GM12874 (cell line): ENCODE results near the gene NPAS2.

ENCODE experiments used
- TF ChIP-seq, protein P1 (sequence below): IDR thresholded peaks from 2 replicates; pipeline ENCODE4 v1.5.1; 2011; ENCODE audit warnings: low read depth, mild to moderate bottlenecking, control low read depth, low read length, moderate library complexity; ENCODE audit not compliant: insufficient read depth

Gene NPAS2

DNA sequence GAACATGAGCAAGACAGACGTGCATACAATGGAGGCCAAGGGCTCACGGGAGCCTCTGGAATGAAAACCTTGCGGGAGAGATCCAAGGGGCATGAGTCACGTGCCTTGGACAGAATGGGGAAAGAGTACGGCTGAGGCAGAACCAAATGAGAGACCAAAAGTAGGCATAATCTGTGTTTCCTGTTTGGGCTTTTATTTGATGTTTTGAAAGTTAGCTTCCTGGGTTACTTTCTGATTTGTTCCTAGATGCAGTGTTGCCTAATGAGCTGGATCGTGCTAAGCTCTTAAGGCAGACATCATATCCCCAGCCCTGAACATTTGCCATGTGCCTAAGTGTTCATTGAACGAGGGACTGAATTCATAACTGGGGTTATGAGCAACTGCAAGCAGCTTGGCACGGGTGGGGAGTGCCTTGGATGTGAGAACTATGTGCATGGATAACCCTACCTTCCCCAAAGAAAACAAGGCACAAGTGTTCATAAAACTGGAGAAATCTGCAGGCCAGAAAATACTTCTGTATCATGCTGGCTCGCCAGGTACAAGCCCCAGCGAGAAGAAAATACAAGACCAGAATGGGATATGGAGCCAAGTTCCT, 121.8 kb downstream of the NPAS2 start:
- TF ChIP-seq, protein P1, sequence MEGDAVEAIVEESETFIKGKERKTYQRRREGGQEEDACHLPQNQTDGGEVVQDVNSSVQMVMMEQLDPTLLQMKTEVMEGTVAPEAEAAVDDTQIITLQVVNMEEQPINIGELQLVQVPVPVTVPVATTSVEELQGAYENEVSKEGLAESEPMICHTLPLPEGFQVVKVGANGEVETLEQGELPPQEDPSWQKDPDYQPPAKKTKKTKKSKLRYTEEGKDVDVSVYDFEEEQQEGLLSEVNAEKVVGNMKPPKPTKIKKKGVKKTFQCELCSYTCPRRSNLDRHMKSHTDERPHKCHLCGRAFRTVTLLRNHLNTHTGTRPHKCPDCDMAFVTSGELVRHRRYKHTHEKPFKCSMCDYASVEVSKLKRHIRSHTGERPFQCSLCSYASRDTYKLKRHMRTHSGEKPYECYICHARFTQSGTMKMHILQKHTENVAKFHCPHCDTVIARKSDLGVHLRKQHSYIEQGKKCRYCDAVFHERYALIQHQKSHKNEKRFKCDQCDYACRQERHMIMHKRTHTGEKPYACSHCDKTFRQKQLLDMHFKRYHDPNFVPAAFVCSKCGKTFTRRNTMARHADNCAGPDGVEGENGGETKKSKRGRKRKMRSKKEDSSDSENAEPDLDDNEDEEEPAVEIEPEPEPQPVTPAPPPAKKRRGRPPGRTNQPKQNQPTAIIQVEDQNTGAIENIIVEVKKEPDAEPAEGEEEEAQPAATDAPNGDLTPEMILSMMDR = no peak

DNA sequence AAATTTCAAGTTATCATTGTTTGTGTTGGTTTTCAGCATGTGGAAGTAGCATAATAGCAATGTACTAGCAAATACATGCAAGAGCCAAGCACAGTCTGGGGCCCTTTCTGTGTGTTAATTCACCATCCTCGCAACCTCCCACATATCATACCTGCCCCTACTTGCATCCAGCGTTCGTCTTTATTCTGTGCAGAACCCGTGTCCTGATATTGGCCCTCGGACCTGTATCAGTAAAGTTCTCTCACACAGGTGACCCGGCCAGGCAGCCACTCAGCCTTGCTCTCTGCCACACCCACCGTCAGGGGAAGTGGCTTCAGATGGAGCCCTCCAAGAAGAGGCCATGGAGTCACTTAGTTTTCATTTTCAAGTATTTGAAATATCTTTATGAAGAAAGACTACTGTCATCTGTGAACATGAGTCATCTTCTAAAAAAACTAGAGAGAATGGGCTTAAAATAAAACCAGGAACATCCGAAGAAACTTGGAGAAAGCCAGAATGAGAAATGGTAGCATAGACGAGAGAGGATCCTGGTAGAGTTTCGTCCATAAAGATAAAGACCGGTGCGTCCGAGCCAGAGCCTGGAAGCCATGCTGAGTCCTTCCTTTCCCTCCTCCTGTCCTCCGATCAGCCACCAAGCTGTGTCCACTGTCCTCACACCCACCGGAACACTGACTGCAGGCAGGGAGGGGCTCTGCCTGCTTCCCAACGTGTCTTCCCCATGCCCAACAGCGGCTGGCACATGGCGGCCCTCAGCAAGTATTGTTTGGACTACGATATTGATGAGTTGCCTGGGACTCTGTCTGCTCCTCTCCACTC, 124.9 kb downstream of the NPAS2 start:
- TF ChIP-seq, protein P1 = no peak

DNA sequence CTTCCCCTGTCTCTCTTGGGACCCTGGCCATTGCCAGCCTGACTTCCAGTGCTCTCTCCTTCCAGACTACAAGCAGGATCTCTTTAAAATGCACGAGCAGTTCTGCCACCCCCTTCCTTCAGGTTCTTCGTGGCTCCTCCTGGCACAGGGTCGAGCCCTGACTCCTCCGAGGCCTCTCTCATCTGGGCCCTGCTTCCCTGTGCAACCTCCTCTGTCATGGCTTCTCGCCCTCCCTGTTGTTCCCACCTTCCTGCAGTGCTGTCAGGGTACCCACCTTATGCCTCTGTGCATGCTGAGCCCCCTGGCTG, 125.4 kb downstream of the NPAS2 start:
- TF ChIP-seq, protein P1 = no peak

DNA sequence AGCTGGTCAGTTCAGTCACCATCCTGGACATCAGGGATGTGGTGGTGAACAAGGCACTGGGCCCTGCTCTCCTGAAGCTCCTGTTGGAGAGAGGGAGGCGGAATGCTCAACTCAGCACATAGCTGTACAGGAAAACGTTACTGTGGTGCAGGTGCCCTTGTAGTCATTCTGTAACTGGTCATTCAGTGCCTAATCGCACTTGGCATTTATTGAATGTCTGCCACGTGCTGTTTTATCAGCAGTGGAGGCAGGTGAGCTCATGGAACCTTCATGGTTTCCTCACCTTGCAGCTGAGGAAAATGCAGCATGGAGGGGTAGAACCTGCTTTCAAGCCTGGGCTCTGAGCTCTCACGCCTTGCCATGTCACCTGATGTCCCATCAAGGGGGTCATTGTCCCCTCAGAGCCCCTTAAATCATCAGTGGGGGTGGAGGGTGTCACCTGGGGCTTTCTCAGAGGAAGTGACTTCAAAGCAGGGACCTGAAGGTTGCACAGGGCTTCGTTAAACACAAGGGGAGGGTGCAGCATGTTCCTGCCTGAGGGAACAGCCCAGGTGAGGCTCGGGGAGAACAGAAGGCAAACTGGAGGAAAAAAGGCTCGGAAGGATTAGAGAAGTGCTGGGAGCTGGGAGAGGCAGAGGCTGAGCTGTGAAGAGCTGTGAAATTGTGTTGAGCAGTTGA, 126.1 kb downstream of the NPAS2 start:
- TF ChIP-seq, protein P1 = no peak

DNA sequence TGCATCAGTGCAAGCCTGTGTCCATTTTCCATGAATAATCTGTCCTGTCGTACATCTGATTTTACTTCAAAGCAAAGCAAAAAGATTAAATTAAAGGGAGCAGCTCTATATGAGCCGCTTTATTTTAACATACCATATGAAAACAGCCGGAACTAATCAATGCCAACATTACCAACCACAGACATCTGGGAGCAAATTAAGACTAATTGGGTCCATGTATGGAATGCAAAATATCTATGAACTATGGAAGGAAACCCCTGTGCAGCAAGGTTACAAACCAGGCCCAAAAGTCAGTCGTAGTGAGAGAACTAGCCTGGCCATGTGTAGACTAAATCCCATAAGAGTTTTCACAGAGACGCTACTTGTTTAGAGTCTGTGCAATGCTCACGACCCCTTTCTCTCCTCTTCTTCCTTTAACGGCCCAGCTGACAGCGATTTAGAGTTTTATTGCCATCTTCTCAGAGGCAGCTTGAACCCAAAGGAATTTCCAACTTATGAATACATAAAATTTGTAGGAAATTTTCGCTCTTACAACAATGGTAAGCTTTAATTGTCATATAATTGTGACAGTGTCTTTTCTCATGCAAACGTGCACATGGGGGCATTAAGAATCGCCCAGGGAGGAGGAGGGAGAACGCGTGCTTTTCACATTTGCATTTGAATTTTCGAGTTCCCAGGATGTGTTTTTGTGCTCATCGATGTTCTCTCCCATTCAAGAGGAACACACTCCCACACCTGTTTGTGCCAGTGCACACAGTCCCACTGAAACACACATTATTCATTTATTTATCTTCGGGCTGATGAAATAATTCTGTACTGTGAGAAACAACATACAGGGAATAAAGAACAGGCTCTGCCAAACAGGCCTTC, 129.2 kb downstream of the NPAS2 start:
- TF ChIP-seq, protein P1 = no peak

DNA sequence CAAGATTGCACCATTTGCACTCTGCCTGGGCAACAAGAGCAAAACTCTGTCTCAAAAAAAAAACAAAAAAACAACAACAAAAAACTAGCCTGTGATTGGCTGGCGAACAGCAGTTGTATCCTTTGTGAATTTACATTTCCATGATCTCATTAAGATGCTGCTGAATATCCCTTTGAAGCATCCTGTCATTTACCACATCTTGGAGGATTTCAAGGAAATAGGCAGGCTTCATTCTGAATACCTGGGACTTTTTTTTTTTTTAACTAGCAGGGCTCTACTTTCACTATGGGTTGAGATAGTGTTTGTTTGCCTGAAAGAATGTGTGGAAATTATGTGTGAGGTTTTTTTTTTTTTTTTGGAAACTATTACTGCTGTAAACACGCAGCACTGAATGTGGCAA, 132.6 kb downstream of the NPAS2 start:
- TF ChIP-seq, protein P1 = no peak
